Activated gamma-delta T cell treated with Interleukin-2 at 50 U/mL for 16 hours (primary cell): ENCODE data around the gene ATOH8.
A peak's percentile ranks its signal among the peaks of the same experiment; 100 is the strongest.
"Not testable (repeated sequence)": the region's sequence is repeated elsewhere in the genome, so short reads cannot be mapped to it uniquely, and the experiment has no call there.

ENCODE experiments used
- DNase-seq: peaks from one replicate; pipeline ENCODE4 v3.0.0-alpha.2; 2020

ATOH8 gene

GRCh38 chr2:85753525-85754312, at the start of gene ATOH8:
ATOH8 (plus strand) TSS chr2:85753991; CDS start chr2:85754190, 199 bp downstream.
- no peak for DNase-seq

DNA sequence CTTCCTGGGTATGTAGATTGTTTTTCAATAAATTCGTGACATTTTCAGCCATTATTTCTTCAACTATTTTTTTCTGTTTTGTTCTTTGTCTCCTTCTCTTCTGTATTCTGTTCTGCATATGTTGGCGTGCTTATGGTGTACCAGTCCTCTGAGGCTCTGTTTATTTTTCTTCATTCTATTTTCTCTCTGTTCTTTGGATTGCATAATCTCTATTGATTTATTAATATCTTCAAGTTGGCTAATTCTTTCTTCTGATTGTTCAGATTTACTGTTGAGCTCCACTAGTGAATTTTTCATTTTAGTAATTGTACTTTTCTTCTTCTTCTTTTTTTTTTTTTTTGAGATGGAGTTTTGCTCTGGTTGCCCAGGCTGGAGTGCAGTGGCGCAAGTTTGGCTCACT, 49.8 kb upstream of the ATOH8 start:
- no peak for DNase-seq

- DNase-seq: peak; percentile 36
These were observed 48.8 kb upstream of the ATOH8 start for GRCh38 chr2:85704800-85705679.

GRCh38 chr2:85705680-85706039, 48.1 kb upstream of the ATOH8 start:
- no peak for DNase-seq

DNA sequence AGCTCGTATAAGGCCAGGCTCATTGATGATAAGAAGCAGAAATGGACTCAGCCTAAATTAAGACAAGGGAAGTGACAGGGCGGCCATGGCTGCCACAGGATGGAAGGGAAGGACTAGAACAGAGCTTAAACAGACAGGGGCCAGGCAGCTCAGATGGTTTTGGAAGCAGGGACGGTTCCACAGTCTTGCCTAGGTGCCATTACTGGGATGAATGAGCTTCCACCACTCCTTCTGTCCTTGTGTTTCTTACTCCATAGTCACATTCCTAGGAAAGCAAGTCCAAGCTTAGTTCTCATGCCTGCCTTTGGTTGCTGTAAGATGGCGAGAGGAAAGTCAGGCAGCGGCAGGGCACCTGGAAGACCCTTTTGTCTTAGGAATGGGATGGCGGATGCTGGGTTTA, 47.7 kb upstream of the ATOH8 start:
- no peak for DNase-seq

GRCh38 chr2:85706599-85707296, 47.0 kb upstream of the ATOH8 start:
- no peak for DNase-seq

DNA sequence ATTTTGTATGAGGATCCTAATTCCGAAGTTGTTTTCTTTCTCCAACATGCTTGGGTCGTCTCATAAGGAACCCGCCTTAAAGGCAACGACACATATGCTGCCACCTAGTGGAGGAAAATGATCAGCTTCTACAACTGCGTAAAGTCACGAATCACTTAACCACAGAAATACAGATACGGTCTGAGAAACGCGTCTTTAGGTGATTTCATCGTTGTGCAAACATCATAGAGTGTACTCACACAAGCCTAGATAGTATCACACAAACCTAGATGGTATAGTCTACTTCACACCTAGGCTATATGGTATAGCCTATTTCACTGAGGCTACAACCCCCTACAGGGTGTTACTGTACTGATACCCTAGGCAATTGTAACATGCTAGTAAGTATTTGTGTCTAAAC, 46.5 kb upstream of the ATOH8 start:
- peak; percentile 68 for DNase-seq

DNA sequence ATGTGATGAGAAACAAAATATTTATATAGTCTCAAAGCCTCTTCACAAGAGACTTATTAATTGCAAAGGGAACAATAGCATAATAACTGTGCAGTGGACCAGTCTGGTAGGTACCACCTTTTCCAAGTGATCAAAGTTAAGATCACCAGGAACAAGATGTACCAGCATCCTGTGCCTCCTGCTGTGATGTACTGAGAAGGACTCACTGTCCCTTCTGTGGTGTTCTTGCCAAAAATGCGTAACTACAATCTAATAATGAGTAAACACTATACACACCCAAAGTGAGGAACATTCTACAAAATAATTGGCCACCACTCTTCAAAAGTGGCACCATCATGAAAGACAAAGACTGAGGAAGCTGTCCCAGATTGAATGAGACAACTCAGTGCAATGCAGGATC, 45.1 kb upstream of the ATOH8 start:
- no peak for DNase-seq

DNA sequence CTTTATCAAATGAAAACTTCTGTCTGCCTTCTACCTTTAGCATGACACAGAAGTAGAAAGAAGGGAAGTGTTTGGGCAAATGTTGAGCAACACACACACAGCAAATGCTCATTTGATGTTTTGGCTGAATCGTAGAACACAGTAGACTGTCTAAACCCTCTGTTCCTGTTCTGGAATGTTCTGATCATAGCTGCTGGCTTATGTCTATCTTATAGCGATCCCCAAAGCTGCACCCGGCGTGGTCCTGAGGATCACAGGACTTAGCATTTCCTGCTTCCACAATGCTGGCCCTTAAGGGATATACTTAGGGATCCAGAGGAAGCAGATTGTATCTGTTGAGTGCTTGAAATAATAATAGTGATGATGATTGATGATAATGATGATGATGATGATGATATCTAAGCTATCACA, 44.4 kb upstream of the ATOH8 start:
- DNase-seq: no peak

DNA sequence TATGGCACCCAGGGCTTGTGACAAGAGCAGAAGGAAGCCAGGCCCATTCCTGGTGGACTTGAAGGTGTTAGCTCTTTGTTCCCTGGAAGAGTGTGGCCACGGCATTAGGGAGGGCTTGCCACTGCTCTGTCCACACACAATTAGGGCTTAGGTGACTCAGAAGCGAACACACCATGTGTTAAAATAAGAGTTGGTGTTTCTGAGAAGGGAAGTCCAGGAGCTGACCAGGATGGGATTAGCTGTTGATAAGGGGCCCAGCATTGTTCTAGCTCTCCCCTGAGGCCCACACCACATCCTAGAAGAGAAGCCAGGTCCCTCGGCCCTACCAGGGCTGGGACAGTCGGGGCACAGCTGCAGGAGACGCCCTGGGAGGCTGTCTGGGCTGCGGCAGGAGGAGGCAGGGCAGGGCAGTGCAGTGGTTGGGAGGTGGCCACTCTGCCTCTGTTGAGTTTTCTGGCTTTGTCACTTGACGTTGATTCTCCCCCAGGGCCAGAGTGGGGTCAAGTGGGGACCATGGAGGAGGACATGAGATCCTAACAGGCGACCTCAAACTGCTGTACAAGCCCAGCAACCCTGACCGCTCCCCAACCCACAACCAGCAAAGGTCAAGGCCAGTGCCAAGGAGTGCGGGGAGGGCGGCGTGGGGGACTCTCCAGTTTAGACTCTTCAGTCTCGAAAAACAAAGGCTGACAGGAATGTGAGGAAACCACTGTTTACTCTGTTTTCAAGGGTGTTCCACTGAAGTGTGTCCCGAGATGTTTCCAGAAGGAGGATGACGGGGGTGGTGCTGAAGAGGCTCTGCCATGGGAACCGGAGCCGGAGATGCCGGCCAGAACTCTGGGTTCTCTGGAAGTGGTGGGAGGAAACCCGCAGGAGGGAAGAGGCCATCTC, 42.9 kb upstream of the ATOH8 start:
- no peak for DNase-seq

- DNase-seq: no peak
These were observed 42.2 kb upstream of the ATOH8 start for GRCh38 chr2:85711578-85712060.

DNA sequence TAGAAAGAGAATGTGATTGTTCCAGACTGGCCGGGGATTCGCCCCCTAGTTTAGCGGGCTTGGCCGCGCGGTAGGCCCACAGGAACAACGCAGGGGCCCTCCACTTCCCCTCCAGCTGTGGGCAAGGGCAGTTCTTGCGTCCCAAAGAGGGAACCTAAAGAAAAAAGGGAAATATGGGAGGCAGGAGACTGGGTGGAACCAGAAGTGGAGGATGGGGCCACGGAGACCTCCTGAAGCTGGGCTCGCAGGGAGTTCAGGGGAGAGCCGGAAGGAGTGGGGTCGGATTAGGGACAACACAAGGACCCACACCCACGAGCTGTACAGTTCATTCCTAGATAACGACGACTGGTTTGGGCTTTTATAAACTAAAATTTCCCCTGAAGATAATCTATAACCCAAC, 41.5 kb upstream of the ATOH8 start:
- no peak for DNase-seq

DNA sequence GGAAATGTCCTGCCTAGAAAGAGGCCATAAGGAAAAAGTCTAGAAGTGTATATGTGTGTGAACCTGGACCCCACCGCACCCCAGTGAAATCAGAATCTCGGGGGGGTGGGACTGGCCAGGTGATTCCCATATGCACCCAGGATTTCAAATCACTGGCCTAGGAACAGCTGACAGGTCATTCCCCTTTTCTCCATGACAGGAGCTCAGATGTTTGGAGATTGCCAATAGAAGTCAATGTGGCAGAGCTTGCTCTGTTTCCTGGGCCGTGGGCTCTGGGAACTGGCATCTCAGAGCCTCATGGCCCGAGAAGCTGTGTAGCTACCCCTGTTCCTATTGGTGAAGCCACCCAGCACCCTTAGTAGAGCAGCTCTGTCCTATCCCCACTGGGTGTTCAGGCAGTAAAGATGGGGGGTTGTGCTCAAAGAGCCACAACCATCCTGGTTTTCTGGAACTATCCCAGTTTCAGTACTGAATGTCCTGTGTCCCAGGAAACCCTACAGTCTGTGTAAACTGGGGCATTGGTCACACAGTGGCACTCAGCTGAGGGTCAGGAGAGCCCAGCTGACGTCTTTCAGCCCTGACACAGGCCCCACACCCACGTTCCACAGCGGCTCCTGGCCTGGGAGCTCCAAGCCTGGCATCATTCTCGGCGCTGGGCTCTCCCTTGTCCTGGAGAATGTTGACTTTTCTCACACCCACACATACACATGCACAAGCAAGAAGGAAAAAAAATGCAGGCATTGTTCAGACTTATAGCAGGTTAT, 40.8 kb upstream of the ATOH8 start:
- no peak for DNase-seq

GRCh38 chr2:85713836-85714235, 40.0 kb upstream of the ATOH8 start:
- no peak for DNase-seq

GRCh38 chr2:85714421-85714820, 39.4 kb upstream of the ATOH8 start:
- DNase-seq: not testable (repeated sequence)

GRCh38 chr2:85714841-85715240, 39.0 kb upstream of the ATOH8 start:
- DNase-seq: no peak

GRCh38 chr2:85716346-85716914, 37.4 kb upstream of the ATOH8 start:
- DNase-seq: no peak

GRCh38 chr2:85717308-85718008, 36.3 kb upstream of the ATOH8 start:
- no peak for DNase-seq

DNA sequence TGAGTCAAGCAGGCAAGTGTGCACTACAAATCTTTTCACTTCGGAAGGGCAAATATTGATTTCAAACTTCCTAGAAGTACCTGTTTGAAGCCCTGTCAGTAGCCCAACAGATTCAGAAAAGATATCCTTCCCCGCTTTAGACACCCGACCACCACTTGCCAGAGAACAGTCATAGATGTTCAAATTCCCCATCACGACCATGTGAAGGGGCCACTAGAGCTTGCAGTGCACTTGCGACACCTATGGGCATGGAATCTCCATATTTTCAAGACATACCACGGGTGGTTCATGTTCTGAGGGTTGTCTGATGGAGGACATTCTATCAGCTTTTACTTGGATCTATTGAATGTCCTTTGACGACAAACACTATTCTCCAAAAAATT, 35.8 kb upstream of the ATOH8 start:
- no peak for DNase-seq

GRCh38 chr2:85718885-85719492, 34.8 kb upstream of the ATOH8 start:
- no peak for DNase-seq
